ENCODE results near the gene TTC36. TPM values are rescaled to one million over a fixed set of nuclear protein-coding genes. Genes with fewer than 3 reads are reported as not detected.
"Not testable (repeated sequence)": the region's sequence is repeated elsewhere in the genome, so short reads cannot be mapped to it uniquely, and the experiment has no call there.

The TTC36 gene
- total RNA-seq, result 1.0 TPM

GRCh38 chr11:118527109-118527508 lies at the start of gene TTC36:
Gene TTC36, plus strand, starts transcription at chr11:118527474. Its CDS starts 21 bp downstream, at chr11:118527495.
- Histone ChIP-seq H3K4me1 (ENCODE audit: control insufficient read depth in 3 of 3, insufficient read depth in 3 of 3, low read length in 3 of 3) (peaks cover 22 to 36% (median 27%) of the 10 kb centered on the region in 3 donors), H3K9ac (ENCODE audit: low read depth in 1 of 3, low read length in 3 of 3) (no peak within 1 kb of the TSS), H3K4me3 (ENCODE audit: low read length in 3 of 3) (no peak within 1 kb of the TSS), H3K27ac (ENCODE audit: low read depth, low read length) (no peak within 1 kb of the TSS), H3K9me3 (ENCODE audit: control insufficient read depth in 3 of 3, low read length in 3 of 3) (no peaks in the 10 kb centered on the region), H3K36me3 (ENCODE audit: control insufficient read depth in 3 of 3, insufficient read depth in 3 of 3, low read length in 3 of 3) (peaks cover 15 to 25% (median 21%) of the 10 kb centered on the region in 3 donors), H3K27me3 (ENCODE audit: control insufficient read depth in 3 of 3, insufficient read depth in 3 of 3, low read length in 3 of 3) (no peaks in the 10 kb centered on the region)

DNA sequence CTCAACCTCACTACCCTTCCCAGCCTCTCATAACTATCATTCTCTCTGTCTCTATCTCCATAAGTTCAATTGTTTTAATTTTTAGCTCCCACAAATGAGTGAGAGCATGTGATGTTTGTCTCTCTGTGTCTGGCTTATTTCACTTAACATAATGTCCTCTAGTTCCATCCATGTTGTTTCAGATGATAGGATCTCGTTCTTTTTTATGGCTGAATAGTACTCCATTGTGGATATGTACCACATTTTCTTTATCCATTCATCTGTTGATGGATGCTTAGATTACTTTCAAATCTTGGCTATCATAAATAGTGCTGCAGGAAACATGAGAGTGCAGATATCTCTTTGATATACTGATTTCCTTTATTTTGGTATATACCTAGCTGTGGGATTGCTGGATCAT lies 46.0 kb upstream of the TTC36 start:
- not testable (repeated sequence) for H3K27me3 ChIP-seq (ENCODE audit: control insufficient read depth in 3 of 3, insufficient read depth in 3 of 3, low read length in 3 of 3)
- peaks cover 51 to 75% (median 71%) of the 10 kb centered on the region in 3 donors for H3K36me3 ChIP-seq (ENCODE audit: control insufficient read depth in 3 of 3, insufficient read depth in 3 of 3, low read length in 3 of 3)

GRCh38 chr11:118484405-118484804 lies 42.9 kb upstream of the TTC36 start:
- Histone ChIP-seq H3K27ac (ENCODE audit: low read depth, low read length) (no peak overlapping the region), H3K4me3 (ENCODE audit: low read length in 3 of 3) (no peak overlapping the region), H3K27me3 (ENCODE audit: control insufficient read depth in 3 of 3, insufficient read depth in 3 of 3, low read length in 3 of 3) (no peaks in the 10 kb centered on the region), H3K9ac (ENCODE audit: low read depth in 1 of 3, low read length in 3 of 3) (no peak overlapping the region), H3K9me3 (ENCODE audit: control insufficient read depth in 3 of 3, low read length in 3 of 3) (no peaks in the 10 kb centered on the region), H3K4me1 (ENCODE audit: control insufficient read depth in 3 of 3, insufficient read depth in 3 of 3, low read length in 3 of 3) (no peaks in the 10 kb centered on the region), H3K36me3 (ENCODE audit: control insufficient read depth in 3 of 3, insufficient read depth in 3 of 3, low read length in 3 of 3) (peaks cover 42 to 51% (median 48%) of the 10 kb centered on the region in 3 donors)

More for the DNA sequence above, 46.0 kb upstream of the TTC36 start:
- H3K9me3 ChIP-seq (ENCODE audit: control insufficient read depth in 3 of 3, low read length in 3 of 3); H3K27ac ChIP-seq (ENCODE audit: low read depth, low read length); H3K4me1 ChIP-seq (ENCODE audit: control insufficient read depth in 3 of 3, insufficient read depth in 3 of 3, low read length in 3 of 3); H3K4me3 ChIP-seq (ENCODE audit: low read length in 3 of 3); H3K9ac ChIP-seq (ENCODE audit: low read depth in 1 of 3, low read length in 3 of 3): not testable (repeated sequence)

DNA sequence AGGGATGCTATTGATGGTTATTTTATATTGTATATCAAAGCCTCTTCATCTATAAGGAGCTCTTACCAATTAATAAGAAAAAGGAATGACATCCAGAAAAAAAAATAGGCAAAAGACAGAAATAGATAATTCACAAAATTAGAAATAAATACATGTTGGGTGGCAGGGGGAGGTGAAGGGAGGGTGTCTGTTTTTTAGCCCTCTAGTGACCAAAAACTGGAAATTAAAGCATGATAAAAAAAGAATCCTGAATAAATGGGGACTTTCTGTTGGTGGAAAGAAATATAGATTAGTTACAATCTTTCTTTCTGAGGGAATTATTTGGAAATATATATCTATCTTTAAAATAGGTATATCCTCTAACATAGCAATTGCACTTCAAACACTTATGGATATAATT lies 42.0 kb upstream of the TTC36 start:
- Histone ChIP-seq H3K27me3 (ENCODE audit: control insufficient read depth in 3 of 3, insufficient read depth in 3 of 3, low read length in 3 of 3) (no peaks in the 10 kb centered on the region), H3K9me3 (ENCODE audit: control insufficient read depth in 3 of 3, low read length in 3 of 3) (no peaks in the 10 kb centered on the region), H3K27ac (ENCODE audit: low read depth, low read length) (no peak overlapping the region), H3K4me3 (ENCODE audit: low read length in 3 of 3) (no peak overlapping the region), H3K9ac (ENCODE audit: low read depth in 1 of 3, low read length in 3 of 3) (no peak overlapping the region), H3K4me1 (ENCODE audit: control insufficient read depth in 3 of 3, insufficient read depth in 3 of 3, low read length in 3 of 3) (no peaks in the 10 kb centered on the region), H3K36me3 (ENCODE audit: control insufficient read depth in 3 of 3, insufficient read depth in 3 of 3, low read length in 3 of 3) (peaks cover 48 to 51% (median 50%) of the 10 kb centered on the region in 3 donors)

GRCh38 chr11:118488480-118489109 lies 38.7 kb upstream of the TTC36 start:
- H3K4me3 ChIP-seq (ENCODE audit: low read length in 3 of 3), result no peak overlapping the region
- peaks cover 39 to 52% (median 42%) of the 10 kb centered on the region in 3 donors for H3K36me3 ChIP-seq (ENCODE audit: control insufficient read depth in 3 of 3, insufficient read depth in 3 of 3, low read length in 3 of 3)
- no peaks in the 10 kb centered on the region for H3K27me3 ChIP-seq (ENCODE audit: control insufficient read depth in 3 of 3, insufficient read depth in 3 of 3, low read length in 3 of 3)
- no peaks in the 10 kb centered on the region for H3K9me3 ChIP-seq (ENCODE audit: control insufficient read depth in 3 of 3, low read length in 3 of 3)
- no peak overlapping the region for H3K9ac ChIP-seq (ENCODE audit: low read depth in 1 of 3, low read length in 3 of 3)
- no peaks in the 10 kb centered on the region for H3K4me1 ChIP-seq (ENCODE audit: control insufficient read depth in 3 of 3, insufficient read depth in 3 of 3, low read length in 3 of 3)
- H3K27ac ChIP-seq (ENCODE audit: low read depth, low read length), result no peak overlapping the region

GRCh38 chr11:118491041-118491440 lies 36.2 kb upstream of the TTC36 start:
- Histone ChIP-seq H3K27ac (ENCODE audit: low read depth, low read length) (no peak overlapping the region), H3K27me3 (ENCODE audit: control insufficient read depth in 3 of 3, insufficient read depth in 3 of 3, low read length in 3 of 3) (no peaks in the 10 kb centered on the region), H3K4me1 (ENCODE audit: control insufficient read depth in 3 of 3, insufficient read depth in 3 of 3, low read length in 3 of 3) (no peaks in the 10 kb centered on the region), H3K9me3 (ENCODE audit: control insufficient read depth in 3 of 3, low read length in 3 of 3) (no peaks in the 10 kb centered on the region), H3K9ac (ENCODE audit: low read depth in 1 of 3, low read length in 3 of 3) (no peak overlapping the region), H3K36me3 (ENCODE audit: control insufficient read depth in 3 of 3, insufficient read depth in 3 of 3, low read length in 3 of 3) (peaks cover 30 to 54% (median 44%) of the 10 kb centered on the region in 3 donors), H3K4me3 (ENCODE audit: low read length in 3 of 3) (no peak overlapping the region)

DNA sequence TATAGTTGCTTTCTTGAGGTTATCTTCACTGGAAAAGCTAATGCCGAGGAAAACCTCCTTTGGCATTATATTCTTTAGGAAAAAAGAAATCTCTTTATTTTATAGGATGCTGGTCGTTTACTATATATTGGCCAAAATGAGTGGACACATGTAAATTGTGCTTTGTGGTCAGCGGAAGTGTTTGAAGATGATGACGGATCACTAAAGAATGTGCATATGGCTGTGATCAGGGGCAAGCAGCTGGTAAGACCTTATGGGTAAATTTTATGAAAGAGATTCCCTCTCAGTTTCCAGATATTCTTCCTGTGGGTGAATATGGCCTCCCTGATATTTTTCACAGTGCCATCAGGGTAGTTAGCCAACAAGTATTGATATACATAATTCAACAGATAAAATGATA lies 29.4 kb upstream of the TTC36 start:
- H3K9me3 ChIP-seq (ENCODE audit: control insufficient read depth in 3 of 3, low read length in 3 of 3), result no peaks in the 10 kb centered on the region
- H3K36me3 ChIP-seq (ENCODE audit: control insufficient read depth in 3 of 3, insufficient read depth in 3 of 3, low read length in 3 of 3), result peaks cover 48 to 83% (median 73%) of the 10 kb centered on the region in 3 donors
- H3K27ac ChIP-seq (ENCODE audit: low read depth, low read length), result no peak overlapping the region
- H3K9ac ChIP-seq (ENCODE audit: low read depth in 1 of 3, low read length in 3 of 3), result no peak overlapping the region
- H3K27me3 ChIP-seq (ENCODE audit: control insufficient read depth in 3 of 3, insufficient read depth in 3 of 3, low read length in 3 of 3), result no peaks in the 10 kb centered on the region
- H3K4me1 ChIP-seq (ENCODE audit: control insufficient read depth in 3 of 3, insufficient read depth in 3 of 3, low read length in 3 of 3), result no peaks in the 10 kb centered on the region
- no peak overlapping the region for H3K4me3 ChIP-seq (ENCODE audit: low read length in 3 of 3)

DNA sequence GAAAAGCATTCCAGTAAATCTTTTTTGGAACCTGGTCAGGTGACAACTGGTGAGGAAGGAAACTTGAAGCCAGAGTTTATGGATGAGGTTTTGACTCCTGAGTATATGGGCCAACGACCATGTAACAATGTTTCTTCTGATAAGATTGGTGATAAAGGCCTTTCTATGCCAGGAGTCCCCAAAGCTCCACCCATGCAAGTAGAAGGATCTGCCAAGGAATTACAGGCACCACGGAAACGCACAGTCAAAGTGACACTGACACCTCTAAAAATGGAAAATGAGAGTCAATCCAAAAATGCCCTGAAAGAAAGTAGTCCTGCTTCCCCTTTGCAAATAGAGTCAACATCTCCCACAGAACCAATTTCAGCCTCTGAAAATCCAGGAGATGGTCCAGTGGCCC lies 24.1 kb upstream of the TTC36 start:
- Histone ChIP-seq H3K27me3 (ENCODE audit: control insufficient read depth in 3 of 3, insufficient read depth in 3 of 3, low read length in 3 of 3) (no peaks in the 10 kb centered on the region), H3K36me3 (ENCODE audit: control insufficient read depth in 3 of 3, insufficient read depth in 3 of 3, low read length in 3 of 3) (peaks cover 65 to 90% (median 83%) of the 10 kb centered on the region in 3 donors), H3K9ac (ENCODE audit: low read depth in 1 of 3, low read length in 3 of 3) (no peak overlapping the region), H3K4me3 (ENCODE audit: low read length in 3 of 3) (no peak overlapping the region), H3K27ac (ENCODE audit: low read depth, low read length) (no peak overlapping the region), H3K4me1 (ENCODE audit: control insufficient read depth in 3 of 3, insufficient read depth in 3 of 3, low read length in 3 of 3) (no peaks in the 10 kb centered on the region), H3K9me3 (ENCODE audit: control insufficient read depth in 3 of 3, low read length in 3 of 3) (no peaks in the 10 kb centered on the region)

DNA sequence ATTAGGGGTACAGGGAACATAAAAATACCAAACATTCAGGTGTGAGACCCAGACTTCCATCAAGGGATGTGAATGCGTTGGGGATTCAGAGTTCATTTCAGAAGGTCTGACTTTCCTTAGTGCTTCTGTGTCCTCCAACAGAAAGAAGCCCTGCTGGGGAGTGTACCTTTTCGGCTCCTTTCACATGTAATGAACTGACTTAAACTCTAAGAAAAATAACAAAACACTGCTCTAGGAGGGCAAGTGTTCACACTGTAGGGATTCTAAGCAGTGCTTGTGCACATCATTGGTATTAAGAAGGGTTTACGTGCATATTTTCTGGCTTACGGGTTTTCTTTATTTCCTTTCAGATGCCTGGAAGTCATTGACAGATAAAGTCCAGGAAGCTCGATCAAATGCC lies 15.7 kb upstream of the TTC36 start:
- Histone ChIP-seq H3K9me3 (ENCODE audit: control insufficient read depth in 3 of 3, low read length in 3 of 3) (no peaks in the 10 kb centered on the region), H3K36me3 (ENCODE audit: control insufficient read depth in 3 of 3, insufficient read depth in 3 of 3, low read length in 3 of 3) (peaks cover 23 to 84% (median 59%) of the 10 kb centered on the region in 3 donors), H3K4me3 (ENCODE audit: low read length in 3 of 3) (no peak overlapping the region), H3K27me3 (ENCODE audit: control insufficient read depth in 3 of 3, insufficient read depth in 3 of 3, low read length in 3 of 3) (no peaks in the 10 kb centered on the region), H3K27ac (ENCODE audit: low read depth, low read length) (no peak overlapping the region), H3K9ac (ENCODE audit: low read depth in 1 of 3, low read length in 3 of 3) (no peak overlapping the region), H3K4me1 (ENCODE audit: control insufficient read depth in 3 of 3, insufficient read depth in 3 of 3, low read length in 3 of 3) (no peaks in the 10 kb centered on the region)

DNA sequence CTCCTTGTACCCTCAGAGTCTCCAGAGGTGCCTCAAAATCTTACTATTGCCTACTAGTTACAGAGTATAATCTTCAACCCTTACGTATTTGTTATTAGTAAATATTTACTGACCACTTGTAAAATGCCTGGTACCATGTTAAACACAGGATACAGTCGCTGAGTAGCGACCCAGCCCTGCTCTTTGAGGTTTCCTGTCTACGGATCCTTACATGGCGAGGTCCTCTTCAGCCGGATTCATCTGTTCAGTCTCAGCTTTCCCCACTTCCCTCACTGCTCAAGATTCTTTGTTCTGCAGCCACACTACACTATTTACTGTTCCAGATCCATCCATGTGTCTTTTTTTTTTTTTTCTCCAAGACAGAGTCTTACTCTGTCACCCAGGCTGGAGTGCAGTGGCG lies 13.2 kb upstream of the TTC36 start:
- no peak overlapping the region for H3K4me3 ChIP-seq (ENCODE audit: low read length in 3 of 3)

More for the DNA sequence above, 13.2 kb upstream of the TTC36 start:
- Histone ChIP-seq H3K4me1 (ENCODE audit: control insufficient read depth in 3 of 3, insufficient read depth in 3 of 3, low read length in 3 of 3) (no peaks in the 10 kb centered on the region), H3K9ac (ENCODE audit: low read depth in 1 of 3, low read length in 3 of 3) (no peak overlapping the region), H3K36me3 (ENCODE audit: control insufficient read depth in 3 of 3, insufficient read depth in 3 of 3, low read length in 3 of 3) (peaks cover 20 to 82% (median 48%) of the 10 kb centered on the region in 3 donors), H3K27me3 (ENCODE audit: control insufficient read depth in 3 of 3, insufficient read depth in 3 of 3, low read length in 3 of 3) (no peaks in the 10 kb centered on the region), H3K9me3 (ENCODE audit: control insufficient read depth in 3 of 3, low read length in 3 of 3) (no peaks in the 10 kb centered on the region), H3K27ac (ENCODE audit: low read depth, low read length) (no peak overlapping the region)

Data from skeletal muscle tissue (tissue), 4 donors.